Gastrocnemius medialis (tissue), 4 donors: ENCODE data around the gene ANKDD1A. TPM values are rescaled to one million over a fixed set of nuclear protein-coding genes. Genes with fewer than 3 reads are reported as not detected.

ENCODE experiments used
- ATAC-seq, 2 donors: fragments of 150-250 bp; one replicate each; pipeline ENCODE4 v1.9.1; 2016
- DNase-seq, 2 donors: peaks; one replicate each; pipeline ENCODE4 v3.0.0-alpha.2; 2019
- H3K27ac ChIP-seq, 4 donors: fragments of 200-600 bp; sonication (generic); 1 replicate in 1 of 4; 2 replicates in 3 of 4; pipeline ENCODE4 v1.5.1; 2016 to 2018; ENCODE audit warnings: mild to moderate bottlenecking in 2 of 4, moderate library complexity in 1 of 4
- H3K27me3 ChIP-seq, 3 donors: fragments of 200-600 bp; sonication (generic) in 2 of 3; 1 replicate in 1 of 3; 2 replicates in 2 of 3; pipeline versions ENCODE4 v1.5.1 to v1.6.0; 2016 to 2019; ENCODE audit warnings: mild to moderate bottlenecking in 1 of 3, moderate library complexity in 1 of 3
- H3K36me3 ChIP-seq, 2 donors: fragments of 200-600 bp; sonication (generic) in 1 of 2; one replicate each; pipeline ENCODE4 v1.5.1; 2017 to 2018
- H3K4me1 ChIP-seq, 2 donors: fragments of 200-600 bp; sonication (generic) in 1 of 2; one replicate each; pipeline ENCODE4 v1.5.1; 2016 to 2017; ENCODE audit warnings: mild to moderate bottlenecking in 2 of 2
- H3K4me3 ChIP-seq, 4 donors: fragments of 200-600 bp; sonication (generic) in 3 of 4; 1 replicate in 1 of 4; 2 replicates in 3 of 4; pipeline ENCODE4 v1.5.1; 2016 to 2019; ENCODE audit warnings: mild to moderate bottlenecking in 2 of 4
- H3K9me3 ChIP-seq, 3 donors: fragments of 200-600 bp; sonication (generic) in 2 of 3; 1 replicate in 1 of 3; 2 replicates in 2 of 3; pipeline ENCODE4 v1.5.1; 2016 to 2019
- POLR2A ChIP-seq, 2 donors: fragments of 450-650 bp; IDR thresholded peaks; one replicate each; pipeline ENCODE4 v1.6.1; 2017; ENCODE audit warnings: antibody characterized with exemption in 2 of 2, mild to moderate bottlenecking in 2 of 2, moderate library complexity in 2 of 2
- in situ Hi-C, 4 donors: fragments of 200-750 bp; cut with MboI; loops; one replicate each; pipeline versions ENCODE4 v1.15.0 to v1.8.0; 2017; ENCODE audit warnings: low sequenced_read_pairs in 4 of 4
- intact Hi-C: fragments of 100-400 bp; cut with DNase I; formaldehyde crosslinking; loops from one replicate; pipeline ENCODE4 v1.15.1; 2023; ENCODE audit warnings: low total_unique reads
- total RNA-seq, 4 donors: library from RNA; depleted of rRNA; stranded (reverse); fragments of >200 nt; gene quantifications; one replicate each; pipeline versions ENCODE4 v1.1.0 to v1.2.3, GENCODE V29; 2016
- TF ChIP-seq, protein P1 (sequence below), 5 experiments: fragments of 450-650 bp in 3 of 5; fragments of 200-600 bp in 2 of 5; sonication (generic) in 2 of 5; IDR thresholded peaks in 4 of 5; conservative IDR thresholded peaks in 1 of 5; 1 replicate in 4 of 5; 2 replicates in 1 of 5; pipeline ENCODE4 v1.5.1; 2016 to 2019; ENCODE audit warnings: antibody characterized with exemption in 5 of 5, mild to moderate bottlenecking in 3 of 5, moderate library complexity in 3 of 5

ANKDD1A gene
- under 1 TPM in 3 of 4 donors, not detected in 1; 0.11 to 0.39 (median 0.36) TPM for total RNA-seq

DNA sequence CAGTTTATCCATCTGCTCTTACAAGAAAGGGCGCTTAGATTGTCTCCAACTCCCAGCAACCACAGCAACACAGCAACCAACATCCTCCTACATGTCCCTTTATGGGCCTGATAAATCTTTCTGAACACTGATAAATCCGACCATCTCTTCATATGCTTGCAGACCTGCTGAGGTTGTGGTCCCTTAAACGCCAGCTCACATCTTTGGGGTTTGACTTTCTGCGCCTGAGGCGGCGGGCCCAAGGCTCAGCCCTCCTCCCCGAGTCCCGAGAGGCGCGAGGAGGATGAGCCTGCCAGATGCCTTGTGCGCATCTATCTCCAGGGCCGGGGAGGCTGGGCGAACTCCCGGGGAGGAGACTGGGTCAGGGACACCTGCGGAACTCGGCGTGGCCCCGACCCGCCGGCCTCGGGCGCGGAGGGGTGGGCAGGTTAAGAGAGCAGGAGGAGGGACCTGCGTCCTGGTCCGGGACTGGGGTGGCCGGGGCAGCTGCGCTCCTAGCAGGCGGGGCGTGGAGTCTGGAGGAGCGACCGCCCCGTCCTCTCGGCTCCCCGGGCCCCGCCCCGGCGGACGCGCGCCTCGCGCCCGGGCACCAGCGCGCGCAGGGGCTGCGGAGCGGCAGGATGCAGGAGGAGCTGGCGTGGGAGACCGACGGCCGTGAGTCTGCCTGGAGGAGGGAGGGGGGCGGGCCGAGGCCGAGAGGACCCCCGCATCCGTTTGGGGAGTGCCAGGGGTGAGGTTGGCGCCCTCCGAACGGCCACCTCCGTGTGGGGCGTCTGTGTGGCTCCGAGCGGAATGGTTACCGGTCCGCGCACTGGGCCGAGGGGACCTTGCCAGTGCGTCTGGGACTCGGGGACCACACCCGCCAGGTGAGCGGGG lies at the start of gene ANKDD1A:
Gene ANKDD1A, plus strand, starts transcription at position 592 of the 876 bp plus-strand sequence. Its CDS starts 29 bp downstream, at position 621.
- TF ChIP-seq, protein P1, sequence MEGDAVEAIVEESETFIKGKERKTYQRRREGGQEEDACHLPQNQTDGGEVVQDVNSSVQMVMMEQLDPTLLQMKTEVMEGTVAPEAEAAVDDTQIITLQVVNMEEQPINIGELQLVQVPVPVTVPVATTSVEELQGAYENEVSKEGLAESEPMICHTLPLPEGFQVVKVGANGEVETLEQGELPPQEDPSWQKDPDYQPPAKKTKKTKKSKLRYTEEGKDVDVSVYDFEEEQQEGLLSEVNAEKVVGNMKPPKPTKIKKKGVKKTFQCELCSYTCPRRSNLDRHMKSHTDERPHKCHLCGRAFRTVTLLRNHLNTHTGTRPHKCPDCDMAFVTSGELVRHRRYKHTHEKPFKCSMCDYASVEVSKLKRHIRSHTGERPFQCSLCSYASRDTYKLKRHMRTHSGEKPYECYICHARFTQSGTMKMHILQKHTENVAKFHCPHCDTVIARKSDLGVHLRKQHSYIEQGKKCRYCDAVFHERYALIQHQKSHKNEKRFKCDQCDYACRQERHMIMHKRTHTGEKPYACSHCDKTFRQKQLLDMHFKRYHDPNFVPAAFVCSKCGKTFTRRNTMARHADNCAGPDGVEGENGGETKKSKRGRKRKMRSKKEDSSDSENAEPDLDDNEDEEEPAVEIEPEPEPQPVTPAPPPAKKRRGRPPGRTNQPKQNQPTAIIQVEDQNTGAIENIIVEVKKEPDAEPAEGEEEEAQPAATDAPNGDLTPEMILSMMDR (IDR thresholded peaks at IDR 0.05 in 4 of 5, conservative IDR thresholded peaks at IDR 0.05 in 1 of 5): no peak
- TF ChIP-seq POLR2A (IDR thresholded peaks at IDR 0.05): no peak
- Histone ChIP-seq H3K4me3 (peak within 1 kb of the TSS; percentile 51 to 62 (median 59)), H3K27ac (peak within 1 kb of the TSS in 1 of 4 donors; percentile 27), H3K9me3 (no peaks in the 10 kb centered on the region), H3K27me3 (peaks cover 8 to 23% (median 9%) of the 10 kb centered on the region in 3 donors), H3K4me1 (no peaks in the 10 kb centered on the region), H3K36me3 (no peaks in the 10 kb centered on the region)
- in situ Hi-C loops: loop anchor here in 1 of 4 donors (25.0 kb wide), 1 partner anchor 174 kb away; no protein-coding TSS in a partner anchor
- intact Hi-C loops: no loop called here
- ATAC-seq (peak in 1 of 2 donors; percentile 50), DNase-seq (peak; percentile 20 to 23)

DNA sequence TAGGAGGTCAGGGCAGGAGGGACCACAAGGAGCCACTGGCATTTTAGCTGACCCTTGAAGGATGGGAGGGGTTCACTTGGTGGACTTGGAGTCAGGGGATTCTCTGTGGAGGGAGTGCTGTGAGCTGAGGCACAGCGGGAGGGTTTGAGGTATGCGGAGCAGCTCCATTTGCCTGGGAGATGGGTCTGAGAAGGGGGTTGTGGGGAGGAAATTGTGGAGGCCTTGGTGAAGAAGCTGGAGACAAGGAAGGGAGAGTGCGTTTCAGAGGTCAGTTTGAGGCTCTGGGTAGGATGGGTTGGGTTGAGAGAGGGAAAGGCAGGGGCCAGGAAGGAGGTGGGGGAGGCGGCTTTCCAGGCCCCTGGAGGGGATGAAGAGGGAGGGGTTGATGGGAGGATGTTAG lies 49.7 kb upstream of the ANKDD1A start:
- intact Hi-C loops (no loop called here), in situ Hi-C loops (no loop called here)
- DNase-seq (no peak), ATAC-seq (no peak)
- TF ChIP-seq, protein P1 (IDR thresholded peaks at IDR 0.05 in 4 of 5, conservative IDR thresholded peaks at IDR 0.05 in 1 of 5): no peak
- no peak for TF ChIP-seq POLR2A (IDR thresholded peaks at IDR 0.05)
- Histone ChIP-seq H3K27ac (no peak overlapping the region), H3K4me3 (no peak overlapping the region), H3K4me1 (peaks cover 11% of the 10 kb centered on the region in 2 donors), H3K36me3 (peaks cover 0 to 9% of the 10 kb centered on the region in 2 donors), H3K9me3 (no peaks in the 10 kb centered on the region), H3K27me3 (no peaks in the 10 kb centered on the region)

DNA sequence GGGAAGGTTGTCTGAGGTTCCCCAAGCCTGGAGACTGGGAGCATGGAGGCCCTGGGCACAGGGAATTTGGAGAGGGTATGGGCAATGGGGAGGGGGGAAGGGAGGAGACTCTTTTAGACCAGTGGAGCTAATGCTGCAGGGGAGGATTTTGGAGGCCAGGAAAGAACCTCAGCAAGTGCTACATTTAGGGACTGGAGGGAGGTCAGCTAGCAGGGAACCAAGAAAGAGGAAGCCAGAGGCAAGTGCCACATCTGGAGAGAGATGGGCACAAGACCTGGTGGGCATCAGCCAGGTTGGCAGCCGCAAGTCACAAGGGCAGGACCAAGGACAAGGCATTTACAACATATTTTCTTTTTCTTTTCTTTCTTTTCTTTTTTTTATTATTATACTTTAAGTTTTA lies 49.3 kb upstream of the ANKDD1A start:
- in situ Hi-C loops: no loop called here
- H3K27me3 ChIP-seq: no peaks in the 10 kb centered on the region
- H3K4me1 ChIP-seq: peaks cover 6 to 8% of the 10 kb centered on the region in 2 donors
- intact Hi-C loops: no loop called here
- H3K27ac ChIP-seq: no peak overlapping the region
- ATAC-seq: no peak
- DNase-seq: no peak
- no peak overlapping the region for H3K4me3 ChIP-seq
- TF ChIP-seq POLR2A (IDR thresholded peaks at IDR 0.05): no peak
- TF ChIP-seq, protein P1 (IDR thresholded peaks at IDR 0.05 in 4 of 5, conservative IDR thresholded peaks at IDR 0.05 in 1 of 5): no peak
- H3K36me3 ChIP-seq: peaks cover 0 to 9% of the 10 kb centered on the region in 2 donors
- H3K9me3 ChIP-seq: no peaks in the 10 kb centered on the region

DNA sequence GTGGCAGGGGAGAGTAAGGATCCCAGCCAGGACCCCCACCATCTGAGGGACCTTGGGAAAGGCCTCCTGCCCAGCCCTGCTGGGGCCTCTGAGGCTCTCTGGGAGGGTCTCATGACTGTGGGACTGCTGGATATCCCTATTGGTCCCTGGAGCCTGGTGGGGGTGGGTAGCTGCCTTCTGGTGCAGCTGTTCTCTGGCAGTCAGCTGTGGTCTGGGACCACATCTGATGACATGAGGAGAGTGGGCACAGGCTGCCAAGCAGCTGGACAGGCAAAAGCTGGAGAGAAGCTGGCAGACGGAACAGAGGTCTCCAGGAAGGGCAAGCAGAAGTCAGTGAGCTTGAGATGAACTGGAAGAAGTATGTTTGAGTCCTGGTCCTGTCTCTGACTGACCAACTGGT lies 47.6 kb upstream of the ANKDD1A start:
- H3K4me3 ChIP-seq: no peak overlapping the region
- intact Hi-C loops (no loop called here), in situ Hi-C loops (no loop called here)
- H3K27ac ChIP-seq: no peak overlapping the region
- H3K27me3 ChIP-seq: no peaks in the 10 kb centered on the region
- H3K9me3 ChIP-seq: no peaks in the 10 kb centered on the region
- DNase-seq (no peak), ATAC-seq (no peak)
- H3K4me1 ChIP-seq: no peaks in the 10 kb centered on the region
- no peak for TF ChIP-seq POLR2A (IDR thresholded peaks at IDR 0.05)
- TF ChIP-seq, protein P1 (IDR thresholded peaks at IDR 0.05 in 4 of 5, conservative IDR thresholded peaks at IDR 0.05 in 1 of 5): no peak
- H3K36me3 ChIP-seq: peaks cover 0 to 9% of the 10 kb centered on the region in 2 donors
